Measurements from ENCODE around the gene SRD5A3. TPM values are rescaled to one million over a fixed set of nuclear protein-coding genes. Genes with fewer than 3 reads are reported as not detected.

The SRD5A3 gene
- total and polyA plus RNA-seq, 10 of the 15 experiments (the other 5 are each of a cell fraction or from before 2014, with no cell fraction given) = 1.6 to 20.4 (median 6.1) TPM

- TF ChIP-seq ZBTB40 (IDR thresholded peaks at IDR 0.05; ENCODE audit: borderline replicate concordance) (no peak), ATF3 (IDR thresholded peaks at IDR 0.05; ENCODE audit: borderline replicate concordance, extremely low read depth, low read depth, low read length) (no peak), SKIL (IDR thresholded peaks at IDR 0.05; ENCODE audit: low read depth, poor library complexity, severe bottlenecking) (no peak)
These were observed 65.6 kb downstream of the SRD5A3 start (continued) for GRCh38 chr4:55411621-55412020.

GRCh38 chr4:55416176-55416575 lies 70.1 kb downstream of the SRD5A3 start:
- POLR2A ChIA-PET = no interaction called here
- CTCF ChIA-PET = no interaction called here
- no peak overlapping the region for H3K9ac ChIP-seq (ENCODE audit: control insufficient read depth, insufficient read depth, low read length)
- H3K27ac ChIP-seq (ENCODE audit: control insufficient read depth, insufficient read depth) = no peak overlapping the region
- RAD21 ChIA-PET (ENCODE audit: unreplicated experiment) = interaction anchor here (0.8 kb wide), 1 partner anchor 71 kb away, joined by 3 read pairs; no protein-coding TSS in a partner anchor
- H3K9me3 ChIP-seq (replicated peaks; ENCODE audit: control insufficient read depth, insufficient read depth, low read length) = no peaks in the 10 kb centered on the region
- no peaks in the 10 kb centered on the region for H3K4me1 ChIP-seq (ENCODE audit: control insufficient read depth, insufficient read depth, low read length)
- no peak overlapping the region for H3K4me3 ChIP-seq
- WGBS (ENCODE audit: insufficient coverage, insufficient replicate concordance, low lambda C conversion rate, missing lambda C conversion rate) = 85% methylated on average over 3 of the region's 3 CpGs
- no peak for DNase-seq (ENCODE audit: low read depth, low spot score)
- no peak for FAIRE-seq
- in situ Hi-C loops (cut with MboI) = loop anchor here (25.0 kb wide), 1 partner anchor 446 kb away; the partner anchor contains the start of gene EXOC1
- no peak for ATAC-seq
- H4K20me1 ChIP-seq (ENCODE audit: control insufficient read depth, insufficient read depth) = no peaks in the 10 kb centered on the region
- no peak overlapping the region for H3K4me2 ChIP-seq (ENCODE audit: control insufficient read depth, insufficient read depth)
- no peak overlapping the region for H2AFZ ChIP-seq (ENCODE audit: control insufficient read depth, low read depth, low read length)
- BruUV-seq (replicated peaks) = no TSS peak
- intact Hi-C loops (cut with micrococcal nuclease; ENCODE audit: unreplicated experiment) = no loop called here
- no peaks in the 10 kb centered on the region for H3K27me3 ChIP-seq (replicated peaks in 1 of 2; ENCODE audit: control insufficient read depth in 2 of 2, insufficient read depth in 2 of 2, low read length in 1 of 2)
- H3K79me2 ChIP-seq (ENCODE audit: control insufficient read depth, insufficient read depth, low read length) = peaks cover 5% of the 10 kb centered on the region
- peaks cover 8 to 30% of the 10 kb centered on the region in 2 experiments for H3K36me3 ChIP-seq (ENCODE audit: control insufficient read depth in 2 of 2, insufficient read depth in 2 of 2, low read length in 1 of 2)
- SMC1A ChIA-PET (ENCODE audit: uncharacterized antibody, unreplicated experiment) = no interaction called here
- no peak for TF ChIP-seq TAF1 (IDR thresholded peaks at IDR 0.05; ENCODE audit: borderline replicate concordance, low read depth, low read length)
- no peak for TF ChIP-seq CEBPB (IDR thresholded peaks at IDR 0.05; ENCODE audit: borderline replicate concordance in 1 of 2, low read depth in 2 of 2, low read length in 2 of 2)
- no peak for TF ChIP-seq BCL3 (IDR thresholded peaks at IDR 0.05; ENCODE audit: borderline replicate concordance, insufficient read depth, low read depth, low read length, poor library complexity, severe bottlenecking)
- TF ChIP-seq ZZZ3 (IDR thresholded peaks at IDR 0.05; ENCODE audit: control insufficient read depth, insufficient read length, low read depth) = no peak
- no peak for TF ChIP-seq ZNF217 (IDR thresholded peaks at IDR 0.05)
- TF ChIP-seq ZNF592 (IDR thresholded peaks at IDR 0.05) = no peak

Measured in GM12878 (cell line).